ENCODE data around the gene KCNH1. TPM values are rescaled to one million over a fixed set of nuclear protein-coding genes. Genes with fewer than 3 reads are reported as not detected.

Gene KCNH1
- total RNA-seq, 1 experiment from 2014 or later: not detected

DNA sequence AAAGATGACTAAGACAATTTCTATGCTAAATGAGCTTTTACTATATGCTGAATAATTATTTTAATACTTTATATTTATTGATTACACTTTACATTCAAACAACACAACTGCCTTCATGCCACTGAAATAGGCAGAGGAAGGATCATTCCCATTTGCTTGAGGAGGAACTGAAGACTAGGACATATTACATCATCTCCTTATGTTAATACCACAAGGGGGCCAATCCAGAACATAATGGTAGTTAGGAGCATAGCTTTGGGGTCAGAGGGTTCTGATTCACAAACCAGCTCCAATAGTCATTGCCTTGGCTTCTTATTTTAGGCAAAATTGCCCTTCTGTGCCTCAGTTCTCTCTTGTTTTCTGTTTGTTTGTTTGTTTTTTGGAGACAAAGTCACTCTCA is 306.5 kb downstream of the KCNH1 start:
- intact Hi-C loops (cut with micrococcal nuclease; ENCODE audit: unreplicated experiment): no loop called here
- no TSS peak for BruUV-seq (replicated peaks)
- no peak for DNase-seq (ENCODE audit: low spot score)
- Histone ChIP-seq H3K27ac (ENCODE audit: low read depth, low read length, poor library complexity, severe bottlenecking) (no peak overlapping the region), H3K9me3 (ENCODE audit: low read depth, low read length, poor library complexity, severe bottlenecking) (no peaks in the 10 kb centered on the region), H3K27me3 (replicated peaks; ENCODE audit: insufficient read depth, low read depth, low read length, poor library complexity) (peaks cover 34% of the 10 kb centered on the region), H3K36me3 (ENCODE audit: insufficient read depth, low read length, poor library complexity, severe bottlenecking) (no peaks in the 10 kb centered on the region), H3K4me3 (ENCODE audit: low read depth, low read length, poor library complexity, severe bottlenecking) (no peak overlapping the region), H3K4me1 (ENCODE audit: insufficient read depth, low read length, poor library complexity, severe bottlenecking) (no peaks in the 10 kb centered on the region)
- POLR2A ChIA-PET (ENCODE audit: low non-redundant PET): interaction anchor here (0.6 kb wide), 1 partner anchor 559 kb away, joined by 4 read pairs; no protein-coding TSS in a partner anchor
- CTCF ChIA-PET: no interaction called here
- no peak for TF ChIP-seq EZH2 (IDR thresholded peaks at IDR 0.05; ENCODE audit: borderline replicate concordance, low read depth, low read length, poor library complexity, severe bottlenecking)
- TF ChIP-seq, protein P1, sequence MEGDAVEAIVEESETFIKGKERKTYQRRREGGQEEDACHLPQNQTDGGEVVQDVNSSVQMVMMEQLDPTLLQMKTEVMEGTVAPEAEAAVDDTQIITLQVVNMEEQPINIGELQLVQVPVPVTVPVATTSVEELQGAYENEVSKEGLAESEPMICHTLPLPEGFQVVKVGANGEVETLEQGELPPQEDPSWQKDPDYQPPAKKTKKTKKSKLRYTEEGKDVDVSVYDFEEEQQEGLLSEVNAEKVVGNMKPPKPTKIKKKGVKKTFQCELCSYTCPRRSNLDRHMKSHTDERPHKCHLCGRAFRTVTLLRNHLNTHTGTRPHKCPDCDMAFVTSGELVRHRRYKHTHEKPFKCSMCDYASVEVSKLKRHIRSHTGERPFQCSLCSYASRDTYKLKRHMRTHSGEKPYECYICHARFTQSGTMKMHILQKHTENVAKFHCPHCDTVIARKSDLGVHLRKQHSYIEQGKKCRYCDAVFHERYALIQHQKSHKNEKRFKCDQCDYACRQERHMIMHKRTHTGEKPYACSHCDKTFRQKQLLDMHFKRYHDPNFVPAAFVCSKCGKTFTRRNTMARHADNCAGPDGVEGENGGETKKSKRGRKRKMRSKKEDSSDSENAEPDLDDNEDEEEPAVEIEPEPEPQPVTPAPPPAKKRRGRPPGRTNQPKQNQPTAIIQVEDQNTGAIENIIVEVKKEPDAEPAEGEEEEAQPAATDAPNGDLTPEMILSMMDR (conservative IDR thresholded peaks at IDR 0.05; ENCODE audit: low read depth, low read length): no peak

DNA sequence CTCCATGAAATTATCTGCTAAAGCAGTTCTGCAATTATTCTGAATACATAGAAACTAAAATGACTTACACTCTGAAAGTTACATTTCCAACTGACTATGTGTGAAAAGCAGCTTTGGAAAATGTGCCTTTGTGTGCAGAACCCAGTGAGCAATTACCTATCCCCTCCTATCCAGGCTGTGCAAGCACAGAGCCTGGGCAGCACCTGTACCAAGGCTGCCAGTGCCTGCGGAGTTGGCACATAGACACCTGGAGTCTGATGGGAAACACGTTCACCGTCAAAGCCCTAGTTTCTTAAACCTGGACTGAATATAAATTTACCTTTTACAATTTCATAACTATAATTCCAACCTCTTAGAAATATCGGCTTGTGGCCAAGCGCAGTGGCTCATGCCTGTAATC is 307.3 kb downstream of the KCNH1 start:
- Histone ChIP-seq H3K27ac (ENCODE audit: low read depth, low read length, poor library complexity, severe bottlenecking) (no peak overlapping the region), H3K4me3 (ENCODE audit: low read depth, low read length, poor library complexity, severe bottlenecking) (no peak overlapping the region), H3K4me1 (ENCODE audit: insufficient read depth, low read length, poor library complexity, severe bottlenecking) (no peaks in the 10 kb centered on the region), H3K9me3 (ENCODE audit: low read depth, low read length, poor library complexity, severe bottlenecking) (no peaks in the 10 kb centered on the region), H3K27me3 (replicated peaks; ENCODE audit: insufficient read depth, low read depth, low read length, poor library complexity) (peaks cover 34% of the 10 kb centered on the region), H3K36me3 (ENCODE audit: insufficient read depth, low read length, poor library complexity, severe bottlenecking) (no peaks in the 10 kb centered on the region)
- intact Hi-C loops (cut with micrococcal nuclease; ENCODE audit: unreplicated experiment): no loop called here
- POLR2A ChIA-PET (ENCODE audit: low non-redundant PET): no interaction called here
- DNase-seq (ENCODE audit: low spot score): no peak
- CTCF ChIA-PET: no interaction called here
- no peak for TF ChIP-seq EZH2 (IDR thresholded peaks at IDR 0.05; ENCODE audit: borderline replicate concordance, low read depth, low read length, poor library complexity, severe bottlenecking)
- BruUV-seq (replicated peaks): no TSS peak

DNA sequence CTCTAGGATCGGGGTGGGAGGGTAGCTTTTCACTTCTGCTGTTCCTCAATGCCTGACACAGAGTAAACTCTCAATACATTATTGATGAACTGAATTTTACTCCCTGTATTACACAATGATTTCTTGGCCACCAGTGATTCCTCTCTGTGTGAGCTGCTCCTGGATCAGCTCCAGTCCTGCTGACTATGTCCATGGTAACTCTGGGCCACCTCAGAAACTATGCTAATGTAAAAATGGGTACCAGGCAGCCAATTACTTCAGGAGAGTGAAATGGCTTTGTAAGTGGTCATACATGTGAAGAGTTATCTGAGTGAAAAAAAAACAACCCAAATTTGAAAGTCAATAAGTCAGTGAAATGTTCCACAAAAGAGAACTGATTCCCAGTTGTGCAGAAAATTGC is 311.0 kb downstream of the KCNH1 start:
- Histone ChIP-seq H3K27me3 (replicated peaks; ENCODE audit: insufficient read depth, low read depth, low read length, poor library complexity) (peaks cover 30% of the 10 kb centered on the region), H3K27ac (ENCODE audit: low read depth, low read length, poor library complexity, severe bottlenecking) (no peak overlapping the region), H3K4me1 (ENCODE audit: insufficient read depth, low read length, poor library complexity, severe bottlenecking) (no peaks in the 10 kb centered on the region), H3K9me3 (ENCODE audit: low read depth, low read length, poor library complexity, severe bottlenecking) (no peaks in the 10 kb centered on the region), H3K4me3 (ENCODE audit: low read depth, low read length, poor library complexity, severe bottlenecking) (no peak overlapping the region), H3K36me3 (ENCODE audit: insufficient read depth, low read length, poor library complexity, severe bottlenecking) (no peaks in the 10 kb centered on the region)
- TF ChIP-seq, protein P1 (conservative IDR thresholded peaks at IDR 0.05; ENCODE audit: low read depth, low read length): no peak
- no peak for TF ChIP-seq EZH2 (IDR thresholded peaks at IDR 0.05; ENCODE audit: borderline replicate concordance, low read depth, low read length, poor library complexity, severe bottlenecking)
- no peak for DNase-seq (ENCODE audit: low spot score)
- intact Hi-C loops (cut with micrococcal nuclease; ENCODE audit: unreplicated experiment): no loop called here
- POLR2A ChIA-PET (ENCODE audit: low non-redundant PET): no interaction called here
- CTCF ChIA-PET: no interaction called here
- BruUV-seq (replicated peaks): no TSS peak

DNA sequence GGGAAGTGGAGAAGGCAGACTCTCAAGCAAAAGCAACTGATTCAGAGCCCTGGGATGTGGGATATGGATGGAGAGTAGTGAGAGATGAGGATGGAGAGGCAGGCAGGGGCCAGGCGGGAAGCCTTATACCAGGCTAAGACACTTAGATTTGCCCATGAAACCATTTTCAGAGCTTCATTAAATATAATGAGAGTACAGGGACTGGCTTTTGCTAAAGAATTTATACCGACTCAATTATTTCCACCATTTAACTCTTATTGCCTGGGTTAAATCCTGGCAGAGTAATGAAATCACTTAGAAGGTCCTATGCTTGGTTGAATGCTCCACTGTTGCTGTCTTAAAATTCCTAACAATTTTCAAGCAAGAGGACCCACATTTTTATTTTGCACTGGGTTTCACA is 311.7 kb downstream of the KCNH1 start:
- CTCF ChIA-PET: no interaction called here

More for the DNA sequence above, 311.7 kb downstream of the KCNH1 start:
- H3K36me3 ChIP-seq (ENCODE audit: insufficient read depth, low read length, poor library complexity, severe bottlenecking): no peaks in the 10 kb centered on the region
- BruUV-seq (replicated peaks): no TSS peak
- no peak for DNase-seq (ENCODE audit: low spot score)
- no peak overlapping the region for H3K4me3 ChIP-seq (ENCODE audit: low read depth, low read length, poor library complexity, severe bottlenecking)
- H3K4me1 ChIP-seq (ENCODE audit: insufficient read depth, low read length, poor library complexity, severe bottlenecking): no peaks in the 10 kb centered on the region
- POLR2A ChIA-PET (ENCODE audit: low non-redundant PET): no interaction called here
- TF ChIP-seq EZH2 (IDR thresholded peaks at IDR 0.05; ENCODE audit: borderline replicate concordance, low read depth, low read length, poor library complexity, severe bottlenecking): no peak
- TF ChIP-seq, protein P1 (conservative IDR thresholded peaks at IDR 0.05; ENCODE audit: low read depth, low read length): no peak
- intact Hi-C loops (cut with micrococcal nuclease; ENCODE audit: unreplicated experiment): no loop called here
- peaks cover 30% of the 10 kb centered on the region for H3K27me3 ChIP-seq (replicated peaks; ENCODE audit: insufficient read depth, low read depth, low read length, poor library complexity)
- no peaks in the 10 kb centered on the region for H3K9me3 ChIP-seq (ENCODE audit: low read depth, low read length, poor library complexity, severe bottlenecking)
- no peak overlapping the region for H3K27ac ChIP-seq (ENCODE audit: low read depth, low read length, poor library complexity, severe bottlenecking)

Measured in A673 (cell line).